GM12891 (cell line): Measurements from ENCODE around the gene PDE6C.

Experiments
- DNase-seq: peaks from one replicate; pipeline ENCODE4 v3.0.0; 2011; ENCODE audit warnings: low spot score; ENCODE audit not compliant: insufficient read length
- FAIRE-seq: peaks from 2 replicates; lab custom pipeline; 2011; peaks lifted over from hg19 to GRCh38; lab: Jason Lieb, UNC
- PAX5 ChIP-seq: IDR thresholded peaks from 2 replicates; pipeline ENCODE4 v1.6.1; 2011; ENCODE audit warnings: low read length, moderate library complexity, mild to moderate bottlenecking; ENCODE audit not compliant: insufficient read depth, severe bottlenecking
- POLR2A ChIP-seq: IDR thresholded peaks from 2 replicates; pipeline ENCODE4 v1.6.1; 2011; ENCODE audit warnings: low read depth, low read length, control low read depth
- POLR2AphosphoS5 ChIP-seq: IDR thresholded peaks from 2 replicates; pipeline ENCODE4 v1.6.1; 2011; ENCODE audit warnings: low read depth, low read length, control low read depth
- POU2F2 ChIP-seq: IDR thresholded peaks from 2 replicates; pipeline ENCODE4 v1.6.1; 2011; ENCODE audit warnings: low read depth, mild to moderate bottlenecking, control low read depth, low read length, moderate library complexity
- SPI1 ChIP-seq: IDR thresholded peaks from 2 replicates; pipeline ENCODE4 v1.6.1; 2011; ENCODE audit warnings: low read depth, low read length, control low read depth
- TAF1 ChIP-seq: IDR thresholded peaks from 2 replicates; pipeline ENCODE4 v1.6.1; 2011; ENCODE audit warnings: low read depth, low read length, control low read depth

PDE6C gene

DNA sequence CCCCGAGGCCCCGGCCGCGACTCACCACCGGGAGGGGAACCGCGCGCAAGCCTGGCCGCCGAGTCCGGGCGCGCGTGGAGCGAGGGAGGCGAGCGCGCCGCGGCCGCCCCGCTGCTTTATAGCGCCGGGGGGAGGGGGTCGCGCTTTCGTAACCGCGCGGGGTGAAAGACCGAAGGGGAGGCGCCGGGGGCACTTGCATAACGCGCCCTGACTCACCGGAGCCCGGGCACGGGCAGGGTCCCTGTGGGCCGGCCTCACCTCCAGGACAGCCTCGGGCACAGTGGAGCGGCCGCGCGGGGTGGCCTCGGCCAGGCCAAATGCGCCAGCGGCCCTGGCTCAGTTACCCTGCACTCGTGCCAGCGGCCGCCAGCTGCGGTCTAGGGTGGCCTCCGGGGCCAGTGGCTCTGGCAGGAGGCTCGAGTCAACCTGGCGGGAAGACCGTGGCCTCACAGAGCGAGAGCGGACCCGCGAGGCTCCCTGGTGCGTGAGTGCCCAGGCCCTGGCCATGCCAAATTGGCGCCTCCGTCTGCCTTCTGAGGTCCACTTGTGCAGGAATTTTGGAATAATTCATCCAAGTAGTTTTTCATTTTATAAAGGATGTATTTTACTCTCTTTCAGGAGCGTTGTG, 11.1 kb upstream of the PDE6C start, which contains the start of gene RBP4:
Gene RBP4, minus strand, starts transcription at position 90 of the 628 bp plus-strand sequence. CDS start 207 bp downstream, outside the sequence.
- FAIRE-seq (no peak), DNase-seq (no peak)
- TF ChIP-seq POLR2A = no peak
- no peak for TF ChIP-seq POU2F2
- TF ChIP-seq PAX5 = no peak
- TF ChIP-seq POLR2AphosphoS5 = no peak
- no peak for TF ChIP-seq SPI1
- TF ChIP-seq TAF1 = no peak

DNA sequence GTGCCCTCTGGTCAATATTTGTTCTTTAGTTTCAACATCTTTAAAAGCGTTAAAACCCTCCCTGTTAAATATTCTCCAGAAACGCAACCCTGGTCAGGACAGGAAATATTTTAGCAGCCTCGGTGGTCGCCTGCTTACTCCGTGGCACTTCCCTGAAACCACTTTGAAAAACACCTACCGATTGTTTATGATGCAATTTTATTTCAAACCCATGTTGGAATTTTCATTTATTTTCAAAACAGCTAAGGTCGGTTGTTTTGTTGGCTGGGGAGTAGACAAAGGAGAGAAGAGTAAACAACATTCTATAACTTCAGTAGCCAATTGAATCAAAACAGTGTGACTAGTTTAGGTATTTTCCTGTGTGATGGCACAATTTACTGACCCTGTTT, 10.6 kb upstream of the PDE6C start:
- TF ChIP-seq PAX5 (no peak), TAF1 (no peak), POU2F2 (no peak)
- DNase-seq (no peak), FAIRE-seq (no peak)

DNA sequence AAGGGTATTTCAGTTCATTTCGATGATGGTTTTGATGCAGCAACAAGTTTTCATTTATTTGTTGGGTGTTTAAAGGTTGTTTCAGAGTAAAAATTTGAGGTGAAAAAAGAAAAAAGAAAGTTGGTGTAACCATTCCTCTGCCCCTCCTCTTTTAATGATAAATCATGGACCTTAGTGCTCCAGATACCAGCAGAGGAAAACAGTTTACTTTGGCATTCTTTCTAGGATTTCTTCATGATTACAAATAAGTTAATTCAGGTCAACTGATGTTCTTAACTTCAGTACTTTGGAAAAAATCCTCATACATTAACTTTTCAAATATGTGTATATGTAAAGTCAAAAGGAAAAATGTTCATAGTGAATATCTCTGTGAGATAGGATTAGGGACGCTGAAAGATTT, 9.3 kb upstream of the PDE6C start:
- DNase-seq (no peak), FAIRE-seq (no peak)
- TF ChIP-seq TAF1 (no peak), PAX5 (no peak), SPI1 (no peak), POLR2AphosphoS5 (no peak), POLR2A (no peak), POU2F2 (no peak)

DNA sequence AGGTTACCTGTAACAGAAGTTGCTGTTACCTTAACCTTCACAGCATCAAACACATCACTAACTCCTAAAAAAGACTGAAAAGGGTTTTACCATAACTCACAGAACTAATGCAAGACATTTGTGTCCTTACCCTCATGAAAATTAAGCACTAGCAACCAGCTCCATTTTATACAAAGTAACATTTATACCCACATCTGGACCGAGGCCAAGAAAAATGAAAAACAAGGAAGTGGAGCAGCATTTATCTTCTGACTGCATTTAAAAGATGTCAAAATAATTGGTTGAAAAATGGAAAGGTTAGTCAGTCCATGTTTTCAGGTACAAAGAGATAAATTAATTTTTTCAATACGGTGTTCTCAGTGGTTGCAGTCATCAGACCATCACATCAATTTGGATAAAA, 8.2 kb upstream of the PDE6C start:
- DNase-seq (no peak), FAIRE-seq (no peak)

DNA sequence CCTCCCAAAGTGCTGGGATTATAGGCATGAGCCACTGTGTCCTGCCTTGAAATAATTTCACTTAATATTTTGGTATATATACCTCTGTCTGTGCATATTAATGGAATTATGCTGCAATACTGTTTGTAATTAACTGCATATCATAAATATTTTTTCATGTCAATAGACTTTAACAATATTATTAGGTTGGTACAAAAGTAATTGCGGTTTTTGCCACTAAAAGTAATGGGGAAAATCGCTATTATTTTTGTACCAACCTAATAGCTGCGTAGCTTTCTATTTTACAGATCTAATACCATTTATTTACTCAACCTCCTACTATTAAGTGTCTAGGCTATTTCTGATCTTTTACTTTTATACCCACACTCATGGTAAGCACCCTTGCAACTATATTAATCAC, 3.9 kb upstream of the PDE6C start:
- FAIRE-seq (no peak), DNase-seq (no peak)
- TF ChIP-seq SPI1 = no peak
- no peak for TF ChIP-seq POU2F2
- TF ChIP-seq PAX5 = no peak
- TF ChIP-seq TAF1 = no peak
- no peak for TF ChIP-seq POLR2AphosphoS5
- no peak for TF ChIP-seq POLR2A

More for the DNA sequence above, 8.2 kb upstream of the PDE6C start:
- no peak for TF ChIP-seq POLR2AphosphoS5
- TF ChIP-seq PAX5 = no peak
- TF ChIP-seq POLR2A = no peak
- TF ChIP-seq POU2F2 = no peak
- TF ChIP-seq TAF1 = no peak
- no peak for TF ChIP-seq SPI1

DNA sequence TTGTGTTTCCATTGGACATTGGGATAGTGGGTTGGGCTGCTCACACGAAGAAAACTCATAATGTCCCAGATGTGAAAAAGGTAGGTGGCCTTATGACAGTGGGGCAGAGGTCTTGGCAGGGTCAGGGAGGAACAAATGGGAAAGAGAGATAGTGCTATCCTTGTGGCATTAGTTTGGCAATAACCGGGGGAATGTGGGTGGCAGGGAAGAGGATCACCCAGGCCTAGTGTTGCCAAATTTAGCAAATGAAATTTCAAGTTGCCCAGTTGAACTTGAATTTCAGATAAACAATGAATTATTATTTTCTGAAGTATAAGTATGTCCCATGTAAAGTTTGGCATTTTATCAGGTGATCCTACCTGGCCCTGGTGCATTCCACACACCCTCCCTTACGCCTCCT, 789 bp downstream of the PDE6C start:
- TF ChIP-seq POU2F2 (no peak), SPI1 (no peak)
- no peak for FAIRE-seq
- DNase-seq = no peak

DNA sequence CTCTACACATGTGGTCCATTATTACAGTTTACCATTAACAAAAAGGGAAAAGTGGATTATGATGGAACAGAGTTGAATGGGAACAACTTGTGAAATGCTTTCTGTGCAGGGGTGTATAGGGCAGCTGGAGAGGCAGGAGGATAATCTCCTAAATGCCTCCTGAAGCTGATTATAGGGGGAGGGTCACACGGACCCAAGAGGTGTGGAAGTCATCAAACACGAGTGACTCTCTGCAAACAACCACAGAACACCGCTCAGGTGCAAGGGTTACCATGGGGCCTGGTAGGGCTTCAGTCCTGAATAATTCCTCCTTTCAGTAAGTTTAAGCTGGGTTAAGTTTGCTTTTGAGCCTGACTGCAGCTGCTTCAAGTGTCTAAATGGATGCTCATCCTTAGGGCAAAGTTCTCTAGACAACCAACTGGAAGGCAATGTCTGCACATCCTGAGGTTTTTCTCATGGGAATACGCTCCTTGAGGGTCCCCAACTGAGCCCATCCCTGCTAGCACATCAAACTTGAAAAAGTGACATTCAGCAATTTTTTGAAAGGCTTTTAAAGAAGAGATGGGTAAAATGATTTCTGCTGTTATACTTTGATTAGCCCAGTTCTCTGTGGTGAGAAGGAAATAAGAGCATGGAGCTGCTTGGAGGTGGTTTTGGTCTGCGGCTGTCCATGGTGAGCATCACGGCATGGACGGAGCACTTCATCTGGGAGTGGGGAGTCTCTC, 1.9 kb downstream of the PDE6C start:
- DNase-seq = no peak
- TF ChIP-seq POLR2AphosphoS5 (no peak), POU2F2 (no peak), TAF1 (no peak), PAX5 (no peak), POLR2A (no peak), SPI1 (no peak)
- no peak for FAIRE-seq

DNA sequence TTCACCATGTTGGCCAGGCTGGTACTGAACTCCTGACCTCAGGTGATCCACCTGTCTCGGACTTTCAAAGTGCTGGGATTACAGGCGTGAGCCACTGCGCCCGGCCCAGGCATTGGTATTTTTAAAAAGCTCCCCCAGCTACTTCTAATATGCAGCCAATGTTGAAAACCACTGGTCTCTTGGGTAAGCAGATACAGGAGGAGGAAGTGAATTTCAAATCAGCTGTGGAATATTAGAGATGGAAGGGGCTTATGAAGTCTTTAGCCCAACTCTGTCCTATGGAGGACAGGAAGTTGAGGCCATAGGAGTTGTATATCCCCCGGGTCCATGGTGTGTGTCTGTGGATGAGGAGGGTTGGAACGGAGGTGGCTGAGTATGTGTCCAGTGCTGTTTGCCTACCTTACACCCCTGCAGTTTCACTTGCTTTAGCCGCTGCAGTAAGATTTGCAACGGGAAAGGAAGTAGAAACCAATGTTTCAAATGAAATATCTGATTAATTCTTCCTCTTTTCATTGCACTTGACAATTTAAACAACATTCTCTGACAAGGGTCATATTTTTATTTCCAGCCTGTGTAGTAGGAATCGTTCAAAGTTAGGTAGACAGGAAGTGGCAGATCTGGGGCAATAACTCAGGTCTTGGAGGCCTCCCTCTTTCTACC, 3.4 kb downstream of the PDE6C start:
- DNase-seq (no peak), FAIRE-seq (no peak)
- TF ChIP-seq POLR2AphosphoS5 (no peak), TAF1 (no peak), POU2F2 (no peak), POLR2A (no peak), SPI1 (no peak), PAX5 (no peak)

DNA sequence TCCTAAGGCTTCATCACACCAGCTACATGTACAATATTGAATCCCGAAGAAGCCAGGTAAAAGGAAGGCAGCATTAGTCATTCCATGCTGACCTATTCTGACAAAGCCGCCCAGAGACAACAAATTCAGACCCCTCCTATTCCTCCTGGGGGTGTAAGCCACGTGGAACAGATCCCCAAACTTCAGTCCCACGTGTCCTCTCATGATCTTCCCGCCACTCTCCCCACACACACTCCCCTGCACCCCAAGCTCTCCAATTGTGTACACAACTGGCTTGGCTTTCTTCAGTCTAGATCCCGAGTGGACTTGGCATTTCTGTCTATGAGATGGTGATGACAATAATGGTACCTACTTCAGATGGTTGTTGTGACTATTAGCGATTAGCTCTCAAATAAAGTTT, 8.6 kb downstream of the PDE6C start:
- no peak for DNase-seq
- TF ChIP-seq PAX5 (no peak), POLR2A (no peak)
- FAIRE-seq = no peak

DNA sequence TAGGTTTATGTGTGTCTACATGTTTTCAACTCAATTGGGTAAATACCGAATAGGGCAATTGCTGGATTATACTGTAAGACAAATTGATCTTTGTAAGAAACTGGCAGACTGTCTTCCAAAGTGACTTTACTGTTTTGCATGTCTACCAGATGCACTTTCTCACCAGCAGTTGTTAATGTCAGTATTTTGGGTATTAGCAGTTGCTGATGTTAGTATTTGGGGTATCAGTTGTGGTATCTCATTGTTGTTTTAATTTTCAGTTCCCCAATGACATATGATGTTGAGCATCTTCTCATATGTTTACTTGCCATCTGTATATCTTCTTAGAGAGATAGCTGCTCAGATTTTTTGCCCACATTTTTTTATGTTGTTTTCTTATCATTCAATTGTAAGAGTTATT, 10.6 kb downstream of the PDE6C start:
- no peak for DNase-seq
- TF ChIP-seq SPI1 (peak; percentile 65), POLR2A (no peak)
- peak; percentile 38 for FAIRE-seq

DNA sequence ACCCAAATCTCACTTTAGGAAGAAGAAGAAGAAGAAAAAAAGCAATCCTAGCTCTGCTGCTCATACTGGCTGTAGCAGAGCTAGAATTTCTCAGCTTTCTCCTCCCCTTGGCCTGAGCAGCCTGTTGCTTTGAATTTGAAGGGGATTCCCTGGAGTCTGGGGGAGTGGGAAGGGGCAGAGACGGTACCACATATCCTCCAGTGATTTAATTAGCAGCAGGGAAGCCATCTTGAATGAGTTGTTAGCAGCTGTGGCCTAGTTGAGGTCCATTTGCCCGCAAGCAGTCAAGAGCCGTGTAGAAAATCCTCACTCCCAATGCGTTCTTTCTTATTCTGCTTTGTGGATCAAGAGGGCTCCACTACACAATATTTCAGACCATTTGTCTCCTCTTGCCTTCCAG, 16.5 kb downstream of the PDE6C start:
- TF ChIP-seq POLR2AphosphoS5 = no peak
- TF ChIP-seq TAF1 = no peak
- no peak for TF ChIP-seq PAX5
- no peak for TF ChIP-seq POLR2A
- TF ChIP-seq SPI1 = no peak
- TF ChIP-seq POU2F2 = no peak
- DNase-seq = no peak
- FAIRE-seq = no peak
